Lower leg skin (tissue), 3 donors: ENCODE results near the gene IKBIP.

Source experiments
- POLR2A ChIP-seq, 2 donors: fragments of 450-650 bp; IDR thresholded peaks; one replicate each; pipeline ENCODE4 v1.6.1; 2016 to 2017; ENCODE audit warnings: antibody characterized with exemption in 2 of 2, mild to moderate bottlenecking in 1 of 2, moderate library complexity in 1 of 2
- TF ChIP-seq, protein P1 (sequence below), 3 donors: fragments of 450-650 bp; IDR thresholded peaks; one replicate each; pipeline ENCODE4 v1.5.1; 2016; ENCODE audit warnings: antibody characterized with exemption in 3 of 3, mild to moderate bottlenecking in 3 of 3, moderate library complexity in 2 of 3

- TF ChIP-seq, protein P1, sequence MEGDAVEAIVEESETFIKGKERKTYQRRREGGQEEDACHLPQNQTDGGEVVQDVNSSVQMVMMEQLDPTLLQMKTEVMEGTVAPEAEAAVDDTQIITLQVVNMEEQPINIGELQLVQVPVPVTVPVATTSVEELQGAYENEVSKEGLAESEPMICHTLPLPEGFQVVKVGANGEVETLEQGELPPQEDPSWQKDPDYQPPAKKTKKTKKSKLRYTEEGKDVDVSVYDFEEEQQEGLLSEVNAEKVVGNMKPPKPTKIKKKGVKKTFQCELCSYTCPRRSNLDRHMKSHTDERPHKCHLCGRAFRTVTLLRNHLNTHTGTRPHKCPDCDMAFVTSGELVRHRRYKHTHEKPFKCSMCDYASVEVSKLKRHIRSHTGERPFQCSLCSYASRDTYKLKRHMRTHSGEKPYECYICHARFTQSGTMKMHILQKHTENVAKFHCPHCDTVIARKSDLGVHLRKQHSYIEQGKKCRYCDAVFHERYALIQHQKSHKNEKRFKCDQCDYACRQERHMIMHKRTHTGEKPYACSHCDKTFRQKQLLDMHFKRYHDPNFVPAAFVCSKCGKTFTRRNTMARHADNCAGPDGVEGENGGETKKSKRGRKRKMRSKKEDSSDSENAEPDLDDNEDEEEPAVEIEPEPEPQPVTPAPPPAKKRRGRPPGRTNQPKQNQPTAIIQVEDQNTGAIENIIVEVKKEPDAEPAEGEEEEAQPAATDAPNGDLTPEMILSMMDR (IDR thresholded peaks at IDR 0.05) = no peak
- no peak for TF ChIP-seq POLR2A (IDR thresholded peaks at IDR 0.05)
These were observed 31.8 kb downstream of the IKBIP start for GRCh38 chr12:98612696-98613334.
